Skin epidermis (tissue), 12 donors: ENCODE results near the gene ACAD9.
A peak's percentile ranks its signal among the peaks of the same experiment; 100 is the strongest.
"Not testable (repeated sequence)": the region's sequence is repeated elsewhere in the genome, so short reads cannot be mapped to it uniquely, and the experiment has no call there.

Experiments used
- H3K27ac ChIP-seq, 21 experiments: fragments of 200-600 bp; sonication (generic) in 11 of 21; one replicate each; pipeline ENCODE4 v1.5.0; 2020; ENCODE audit warnings: mild to moderate bottlenecking in 3 of 21, inconsistent platforms in 2 of 21, moderate library complexity in 2 of 21
- H3K4me3 ChIP-seq, 7 experiments: fragments of 200-600 bp; sonication (generic) in 2 of 7; one replicate each; pipeline ENCODE4 v1.5.0; 2020; ENCODE audit warnings: inconsistent platforms in 2 of 7, mild to moderate bottlenecking in 2 of 7, moderate library complexity in 1 of 7

ACAD9 gene

DNA sequence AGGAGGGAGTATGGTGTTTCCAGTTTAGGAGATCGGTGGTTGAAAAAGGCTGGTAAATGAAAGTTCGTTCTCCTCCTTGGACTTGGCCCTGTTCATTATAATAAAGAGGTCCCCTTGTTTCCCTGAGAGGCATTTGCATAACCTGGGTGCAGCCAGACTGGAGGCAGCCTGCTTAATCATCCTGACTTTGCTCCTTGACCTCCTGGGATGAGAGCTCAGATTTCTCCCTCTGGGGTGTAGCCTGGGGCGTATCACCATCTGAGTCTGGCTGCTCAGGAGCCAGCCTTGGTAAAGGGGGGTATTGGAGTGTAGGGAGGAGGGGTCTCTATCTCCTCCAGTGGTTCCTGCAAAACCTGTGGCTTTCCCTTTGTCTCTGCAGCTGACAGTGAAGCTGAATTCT, 21.3 kb upstream of the ACAD9 start:
- Histone ChIP-seq H3K27ac (no peak overlapping the region), H3K4me3 (no peak overlapping the region)

DNA sequence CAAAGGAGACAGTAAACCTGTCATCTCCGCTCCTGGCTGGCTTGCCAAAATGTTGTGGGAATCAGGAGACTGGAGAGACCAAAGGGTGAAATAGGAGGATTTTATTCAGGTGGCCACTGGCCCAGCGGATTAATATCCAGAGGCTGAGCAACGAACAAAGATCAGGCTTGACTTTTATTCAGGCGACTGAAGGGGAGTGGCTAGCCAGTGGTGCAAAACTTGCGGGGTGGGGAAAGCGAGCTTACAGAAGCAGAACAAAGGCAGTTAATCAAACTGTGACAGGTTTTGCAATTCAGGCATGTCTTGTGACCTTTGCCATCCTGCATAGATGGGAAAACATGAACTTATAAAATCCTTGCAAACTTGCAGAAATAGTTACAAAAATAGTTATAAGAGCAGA, 19.8 kb upstream of the ACAD9 start:
- Histone ChIP-seq H3K4me3 (no peak overlapping the region), H3K27ac (no peak overlapping the region)

DNA sequence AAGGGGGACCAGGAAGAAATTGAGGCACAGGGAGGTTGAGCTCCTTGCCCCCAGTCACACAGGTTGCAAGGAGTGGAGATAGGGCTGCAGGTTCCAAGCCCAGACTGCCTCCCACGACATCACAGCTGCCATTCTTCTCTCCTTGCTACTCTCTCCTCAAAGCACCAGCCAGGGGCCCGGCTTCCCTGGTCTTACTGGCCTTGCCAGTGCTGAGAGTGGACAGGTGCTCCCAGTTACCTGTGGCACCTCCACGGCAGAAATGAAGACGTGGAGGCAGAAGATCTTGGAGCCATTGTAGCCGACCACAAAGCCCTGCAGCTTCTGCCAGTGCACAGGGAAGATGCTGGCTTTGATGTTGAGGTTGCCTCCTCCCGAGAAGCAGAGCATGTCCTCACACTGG, 17.9 kb upstream of the ACAD9 start:
- H3K27ac ChIP-seq, result no peak overlapping the region
- H3K4me3 ChIP-seq, result no peak overlapping the region

DNA sequence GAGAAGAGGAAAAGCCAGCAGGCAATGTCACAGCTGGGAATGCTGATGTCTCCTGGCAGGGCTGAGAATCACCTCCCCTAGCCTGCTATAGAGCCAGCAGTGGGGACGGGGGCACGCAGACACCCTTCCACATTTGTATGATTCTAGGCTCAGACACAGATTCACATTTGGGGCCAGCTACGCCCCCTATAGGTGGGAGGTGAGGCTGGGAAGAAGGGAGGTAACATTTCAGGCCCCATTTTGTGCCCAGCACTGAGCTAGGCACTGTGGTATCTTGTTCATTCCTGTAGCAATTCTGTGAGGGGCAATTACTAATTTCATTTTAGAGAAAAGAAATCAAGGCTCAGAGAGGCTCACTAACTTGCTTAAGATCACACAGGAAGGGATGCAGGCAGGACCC, 15.9 kb upstream of the ACAD9 start:
- Histone ChIP-seq H3K27ac (no peak overlapping the region), H3K4me3 (no peak overlapping the region)

DNA sequence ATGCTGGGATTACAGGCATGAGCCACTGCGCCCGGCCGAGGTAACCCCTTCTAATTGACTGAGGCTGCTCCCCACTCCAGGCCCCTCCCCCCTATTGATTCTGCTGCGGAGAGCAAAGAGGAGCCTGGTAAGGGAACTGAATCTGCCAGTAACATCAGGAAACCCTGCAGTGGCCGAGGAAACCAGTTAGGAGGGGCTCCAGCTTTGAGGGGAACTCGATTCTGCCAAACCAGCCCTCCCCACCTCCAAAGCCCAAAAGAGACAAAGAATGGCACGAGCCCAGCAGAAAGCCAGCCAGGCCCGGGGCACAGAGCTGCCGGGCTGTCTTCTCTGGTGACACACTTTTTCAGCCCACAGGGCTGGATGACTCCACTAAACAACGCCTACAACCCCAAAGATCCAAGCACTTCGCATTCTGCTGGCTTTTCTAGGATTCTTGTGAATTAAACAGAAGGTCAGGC, 15.0 kb upstream of the ACAD9 start:
- H3K4me3 ChIP-seq, result no peak overlapping the region
- peak overlapping the region in 4 of 21 experiments; percentile 20 to 38 (median 28) for H3K27ac ChIP-seq

DNA sequence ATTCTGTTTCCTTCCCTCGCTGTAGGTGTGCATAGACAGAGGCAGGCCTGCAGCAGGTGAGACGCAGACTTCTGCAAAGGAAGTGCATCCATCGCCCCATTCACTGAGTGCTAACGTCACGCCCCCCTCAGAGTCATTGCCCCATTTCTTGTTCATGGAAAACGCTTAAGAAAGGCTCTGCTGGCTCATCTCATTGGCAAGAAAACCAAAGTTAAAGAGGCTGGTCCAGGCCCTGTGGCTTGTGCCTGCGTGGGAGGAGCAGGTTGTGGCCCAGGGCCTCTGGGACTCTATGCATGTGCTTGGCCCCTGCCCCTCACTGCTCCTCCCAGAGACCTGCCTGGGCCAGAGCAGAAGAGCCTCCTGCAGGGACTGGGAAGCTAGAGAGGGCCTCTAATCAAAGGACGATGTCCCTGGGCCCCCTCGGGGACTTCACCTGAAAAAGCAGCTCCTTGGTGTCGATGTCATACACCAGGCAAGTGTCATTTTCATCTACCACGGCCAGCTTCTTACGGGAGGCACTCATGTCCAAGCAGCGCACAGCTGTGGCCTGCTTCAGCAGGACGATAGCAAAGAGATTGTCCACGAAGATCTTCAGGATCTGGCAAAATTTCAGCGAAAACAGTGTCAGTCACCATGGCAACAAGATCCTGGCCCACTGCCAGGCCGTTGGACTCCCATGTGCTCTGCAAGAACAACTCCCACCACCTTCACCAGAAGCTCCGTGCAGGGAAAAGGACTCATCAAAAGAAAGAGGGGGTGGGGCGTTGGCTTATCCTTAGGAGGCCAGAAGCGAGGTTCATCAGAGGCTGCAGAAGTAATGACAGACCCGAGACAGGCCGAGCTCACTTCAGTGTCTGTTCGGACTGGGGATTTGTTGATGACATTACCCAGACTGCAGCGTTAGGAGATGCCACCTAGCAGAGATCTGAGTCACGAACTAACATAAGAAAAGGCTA, 14.3 kb upstream of the ACAD9 start:
- peak overlapping the region in 1 of 21 experiments; percentile 47 for H3K27ac ChIP-seq
- H3K4me3 ChIP-seq, result not testable (repeated sequence)

DNA sequence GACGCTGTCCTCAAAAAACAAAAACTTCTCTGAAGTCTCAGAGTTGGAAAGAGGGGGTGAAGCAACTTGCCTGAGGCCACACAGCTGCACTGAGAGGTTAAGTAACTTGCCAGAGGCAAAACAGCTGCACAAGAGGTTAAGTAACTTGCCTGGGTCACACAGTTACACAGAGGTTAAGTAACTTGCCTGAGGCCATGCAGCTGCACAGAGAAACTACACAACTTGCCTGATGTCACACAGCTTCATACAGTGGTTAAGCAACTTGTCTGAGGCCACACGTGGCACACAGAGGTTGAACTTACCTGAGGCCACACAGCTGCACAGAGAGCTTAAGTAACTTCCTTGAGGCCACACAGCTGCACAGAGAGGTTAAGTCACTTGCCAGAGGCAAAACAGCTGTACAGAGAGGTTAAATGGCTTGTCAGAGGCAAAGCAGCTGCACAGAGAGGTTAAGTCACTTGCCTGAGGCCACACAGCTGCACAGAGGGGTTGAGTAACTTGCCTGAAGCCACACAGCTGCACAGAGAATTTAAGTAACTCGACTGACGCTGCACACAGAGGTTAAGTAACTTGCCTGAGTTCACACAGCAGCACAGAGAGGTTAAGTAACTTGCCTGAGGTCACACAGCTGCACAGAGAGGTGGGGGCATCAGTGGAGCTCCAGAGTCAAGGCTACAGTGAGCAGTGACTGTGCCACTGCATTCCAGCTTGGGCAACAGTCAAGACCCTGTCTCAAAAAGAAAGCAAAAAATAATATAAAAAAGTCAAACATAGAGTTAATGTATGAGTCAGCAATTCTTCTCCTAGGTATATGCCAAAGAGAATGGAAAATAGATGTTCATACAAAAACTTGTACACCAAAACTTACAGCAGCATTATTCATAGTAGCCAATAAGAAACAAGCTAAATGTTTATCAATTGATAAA, 12.0 kb upstream of the ACAD9 start:
- no peak overlapping the region for H3K27ac ChIP-seq
- H3K4me3 ChIP-seq, result no peak overlapping the region

DNA sequence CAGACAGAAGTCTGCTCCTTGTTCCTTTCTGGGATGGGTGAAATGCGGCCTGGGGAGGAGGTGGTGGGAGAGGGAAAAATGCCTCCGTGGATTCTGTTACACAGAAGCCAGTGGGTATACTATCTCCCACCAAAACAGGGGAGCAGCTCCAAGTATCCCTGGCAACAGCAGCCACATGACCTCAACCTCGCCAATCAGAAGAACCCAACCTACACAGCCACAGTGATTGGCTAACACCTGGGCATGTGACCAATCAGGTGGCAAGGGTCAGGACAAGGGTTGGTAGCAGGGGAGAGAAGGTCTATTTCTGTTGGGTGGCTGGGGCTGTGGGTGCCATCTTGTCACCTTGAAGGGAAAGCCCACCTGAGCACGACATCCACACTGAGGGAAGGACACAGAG, 9.1 kb upstream of the ACAD9 start:
- no peak overlapping the region for H3K27ac ChIP-seq
- H3K4me3 ChIP-seq, result no peak overlapping the region

DNA sequence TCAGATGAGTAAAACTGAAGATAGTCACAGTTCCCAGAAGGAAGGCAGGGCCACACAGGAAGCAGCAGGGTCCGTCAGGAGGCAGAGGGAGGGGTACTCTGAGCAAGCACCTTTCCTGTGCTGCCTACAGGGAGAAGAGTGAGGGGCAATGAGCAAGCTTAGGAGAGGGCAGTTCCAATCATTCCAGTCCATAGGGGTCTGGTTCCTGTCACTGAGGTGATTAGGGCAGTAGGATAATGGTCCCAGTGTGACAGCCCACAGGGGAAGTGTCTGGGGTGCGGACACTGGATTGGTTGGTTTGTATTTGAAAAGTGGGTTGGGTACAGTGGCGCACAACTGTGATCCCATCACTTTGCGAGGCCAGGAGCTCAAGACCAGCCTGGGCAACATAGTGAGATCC, 7.1 kb upstream of the ACAD9 start:
- H3K4me3 ChIP-seq, result no peak overlapping the region
- no peak overlapping the region for H3K27ac ChIP-seq

DNA sequence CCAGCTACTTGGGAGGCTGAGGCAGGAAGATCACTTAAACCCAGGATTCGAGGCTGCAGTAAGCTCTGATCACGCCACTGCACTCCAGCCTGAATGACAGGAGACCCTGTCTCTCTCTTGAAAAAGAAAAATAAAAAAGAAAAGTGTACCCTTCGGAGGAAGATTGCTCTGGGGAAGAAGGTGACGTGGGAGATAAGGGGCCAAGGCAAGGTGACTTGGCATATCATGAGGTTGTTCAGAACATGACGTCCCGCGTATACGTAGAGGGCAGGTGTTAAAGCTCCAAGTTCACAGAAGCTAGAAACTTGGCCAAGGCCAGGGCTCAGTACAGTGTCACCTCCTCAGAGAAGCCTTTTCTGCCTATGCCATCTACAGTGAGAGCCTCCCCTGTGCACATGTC, 6.7 kb upstream of the ACAD9 start:
- Histone ChIP-seq H3K4me3 (no peak overlapping the region), H3K27ac (peak overlapping the region in 2 of 21 experiments; percentile 10 to 23)

DNA sequence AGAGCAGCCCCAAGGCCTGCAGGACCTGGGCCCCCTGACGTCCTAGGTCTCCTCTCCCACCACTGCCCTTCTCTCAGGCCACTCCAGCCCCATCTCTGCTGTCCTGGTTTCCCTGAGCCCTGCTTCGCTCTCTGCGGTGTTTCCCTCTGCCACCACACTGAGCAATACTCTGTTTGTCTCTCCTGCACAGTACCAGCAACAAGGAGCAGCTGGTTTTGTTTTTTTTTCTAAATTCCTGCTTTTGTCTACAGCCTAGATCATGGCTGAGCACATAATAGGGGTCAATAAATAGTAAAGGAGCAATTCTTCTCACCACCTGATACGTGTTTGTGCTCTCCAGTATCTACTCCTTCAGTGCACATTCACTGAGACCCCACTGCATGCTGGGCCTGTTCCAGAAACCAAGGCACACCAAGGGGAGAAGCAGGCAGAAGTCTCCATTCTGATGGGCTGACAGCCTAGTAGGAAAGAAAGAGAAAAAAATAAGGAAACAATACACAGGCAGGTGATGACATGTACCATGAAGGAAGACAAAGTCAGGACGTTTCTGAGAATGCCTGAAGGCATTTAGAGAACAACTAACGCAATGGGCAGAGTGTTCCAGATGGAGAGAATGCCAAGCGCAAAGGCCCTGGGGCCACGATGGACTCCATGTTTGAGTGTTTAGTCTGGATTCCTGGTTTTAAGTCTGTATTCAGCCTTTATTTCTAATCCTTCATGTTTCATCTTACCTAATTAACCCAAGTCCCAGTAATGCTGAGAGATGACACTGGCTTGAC, 6.0 kb upstream of the ACAD9 start:
- no peak overlapping the region for H3K4me3 ChIP-seq
- peak overlapping the region in 2 of 21 experiments; percentile 10 to 23 for H3K27ac ChIP-seq

DNA sequence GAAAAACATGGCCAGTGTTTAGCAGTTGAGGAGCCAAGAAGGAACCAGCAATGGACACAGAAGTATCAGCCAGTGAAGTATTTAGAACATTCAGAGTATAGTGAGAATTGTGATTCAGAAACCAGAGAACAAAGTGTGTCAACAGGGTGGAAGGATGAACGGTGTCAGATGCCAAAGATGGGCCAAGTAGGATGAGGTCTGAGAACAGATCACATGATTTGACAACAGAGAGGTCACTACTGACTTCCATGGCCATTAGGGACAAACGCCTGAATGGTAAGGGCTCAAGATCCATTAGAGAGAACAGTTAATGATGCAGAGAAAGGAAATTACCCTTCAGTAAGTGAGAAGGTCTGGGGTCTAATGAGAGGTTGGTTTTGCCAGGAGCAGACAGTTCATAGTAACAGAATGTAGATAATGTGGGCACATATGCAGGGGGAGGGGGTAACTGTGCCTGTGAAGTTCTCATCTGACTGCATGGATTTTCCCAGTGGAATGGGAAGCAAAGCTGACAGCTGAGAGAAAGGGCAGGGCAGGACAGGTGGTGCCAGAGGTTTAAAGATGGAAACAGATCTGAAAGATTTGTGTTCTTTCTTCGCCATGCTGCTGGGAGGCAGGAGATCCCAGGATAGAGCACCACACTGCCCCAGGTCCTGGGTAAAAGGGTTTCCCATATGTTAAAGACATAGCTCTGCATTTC, 4.8 kb upstream of the ACAD9 start:
- Histone ChIP-seq H3K4me3 (no peak overlapping the region), H3K27ac (no peak overlapping the region)

DNA sequence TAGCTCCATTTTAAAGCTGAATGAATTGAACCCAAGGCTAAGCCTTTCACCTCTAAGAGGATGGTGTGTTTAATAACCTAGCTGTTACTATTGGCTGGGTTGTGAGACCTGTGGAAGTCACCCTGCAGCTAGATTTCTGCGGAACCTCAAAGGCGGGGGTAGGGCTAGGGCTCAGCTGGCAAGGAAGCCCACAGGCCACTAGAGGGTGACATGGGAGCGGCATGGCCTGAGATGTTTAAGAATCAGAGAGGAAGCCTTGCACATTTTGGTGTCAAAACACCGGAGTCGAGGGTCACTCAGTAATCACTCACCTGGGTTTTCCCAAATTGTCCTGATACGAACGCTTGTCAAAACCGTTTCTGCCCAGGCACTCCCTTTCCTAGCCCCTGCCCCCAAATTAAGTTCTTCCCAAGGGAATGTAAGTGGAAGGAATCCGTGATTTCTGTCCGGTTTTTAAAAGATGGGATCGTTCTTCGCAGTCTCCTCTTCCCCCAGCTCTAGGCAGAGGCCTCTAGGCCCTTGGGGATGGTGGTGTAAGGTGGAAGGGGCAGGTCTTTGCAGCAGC, 3.8 kb upstream of the ACAD9 start:
- no peak overlapping the region for H3K4me3 ChIP-seq
- peak overlapping the region in 5 of 21 experiments; percentile 0 to 93 (median 21) for H3K27ac ChIP-seq

DNA sequence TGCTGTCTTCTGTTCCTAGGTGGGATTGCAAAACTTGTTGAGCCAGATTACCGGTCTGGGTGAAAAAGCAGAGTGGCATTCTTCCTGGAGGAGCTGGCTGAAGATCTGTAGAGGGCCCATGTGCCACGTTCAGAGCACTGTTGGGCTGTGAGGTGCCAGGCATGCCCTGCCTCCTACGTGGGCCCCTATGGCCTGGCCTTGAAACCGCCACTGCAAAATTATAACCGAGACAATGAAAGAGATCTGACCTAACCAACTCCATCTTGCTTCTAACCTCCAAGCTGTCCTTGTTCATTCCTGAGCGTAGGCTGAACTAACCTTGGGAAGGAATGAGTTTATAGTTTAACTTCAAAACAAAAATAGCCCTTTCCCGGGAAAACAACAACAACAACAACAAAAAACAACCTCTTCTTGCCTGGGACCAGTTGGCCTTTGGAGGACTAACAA, 1.4 kb upstream of the ACAD9 start:
- peak overlapping the region in 20 of 21 experiments; percentile 71 to 99 (median 94) for H3K27ac ChIP-seq
- peak overlapping the region; percentile 56 to 79 (median 66) for H3K4me3 ChIP-seq

DNA sequence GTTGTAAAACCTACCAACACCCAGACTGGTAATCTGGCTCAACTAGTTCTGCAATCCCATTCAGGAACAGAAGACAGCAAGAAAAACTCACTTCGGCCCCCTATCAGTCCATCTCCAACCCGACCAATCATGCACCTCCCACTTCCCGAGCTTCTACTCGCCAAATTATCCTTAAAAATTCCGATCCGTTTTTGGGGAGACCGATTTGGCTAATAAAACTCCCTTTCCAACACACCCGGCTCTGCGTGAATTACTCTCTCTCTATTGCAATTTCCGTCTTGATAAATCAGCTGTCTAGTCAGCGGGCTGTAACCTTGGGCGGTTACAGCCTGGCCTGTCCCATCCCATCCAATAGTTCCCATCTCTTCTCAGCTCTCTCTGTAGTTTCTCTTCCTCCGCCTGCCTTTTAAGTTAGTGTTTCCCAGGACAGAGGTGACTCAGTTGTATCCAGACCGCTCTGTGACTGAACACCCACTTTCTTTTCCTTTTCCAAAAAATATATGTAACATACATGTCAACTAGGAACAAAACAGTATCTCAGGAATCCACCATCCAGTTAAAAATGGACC, 780 bp upstream of the ACAD9 start:
- H3K27ac ChIP-seq, result peak overlapping the region; percentile 71 to 99 (median 94)

DNA sequence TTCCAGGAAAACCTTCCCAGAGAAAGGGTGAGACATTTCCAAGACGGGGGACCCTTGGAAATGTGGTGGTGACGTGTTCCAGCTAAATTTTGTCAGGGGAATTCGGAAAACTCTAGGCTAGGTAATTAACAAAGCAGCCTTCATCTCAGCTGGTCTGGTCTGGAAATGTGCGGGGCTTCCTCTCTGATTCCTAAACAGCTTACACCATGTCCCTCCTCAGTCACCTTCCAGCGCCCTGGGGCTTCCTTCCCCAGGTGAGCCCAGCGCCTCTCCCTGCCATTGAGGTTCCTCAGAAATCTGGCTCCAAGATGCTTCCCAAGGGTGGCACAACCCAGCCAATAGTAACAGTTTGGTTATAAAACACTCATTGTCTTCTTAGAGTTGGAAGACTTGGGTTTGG, 571 bp downstream of the ACAD9 start:
- H3K4me3 ChIP-seq, result peak overlapping the region; percentile 56 to 79 (median 66)
- peak overlapping the region; percentile 41 to 99 (median 94) for H3K27ac ChIP-seq

More for the DNA sequence above, 780 bp upstream of the ACAD9 start:
- H3K4me3 ChIP-seq, result peak overlapping the region; percentile 56 to 79 (median 66)

DNA sequence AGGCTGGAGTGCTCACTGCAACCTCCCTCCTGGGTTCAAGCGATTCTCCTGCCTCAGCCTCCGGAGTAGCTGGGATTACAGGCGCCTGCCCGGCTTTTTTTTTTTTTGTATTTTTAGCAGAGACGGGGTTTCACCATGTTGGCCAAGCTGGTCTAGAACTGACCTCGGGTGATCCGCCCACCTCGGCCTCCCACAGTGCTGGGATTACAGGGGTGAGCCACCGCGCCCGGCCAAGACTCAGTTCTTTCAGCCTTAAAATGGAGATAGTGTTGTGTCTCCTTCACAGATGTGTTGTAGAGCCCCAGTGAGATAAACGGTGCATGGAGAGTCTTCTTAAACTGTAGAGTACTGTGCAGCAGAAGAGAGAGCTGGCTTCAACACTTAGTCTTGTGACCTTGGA, 1.0 kb downstream of the ACAD9 start:
- Histone ChIP-seq H3K27ac (peak overlapping the region in 17 of 21 experiments; percentile 91 to 99 (median 96)), H3K4me3 (peak overlapping the region in 6 of 7 experiments; percentile 60 to 79 (median 68))

DNA sequence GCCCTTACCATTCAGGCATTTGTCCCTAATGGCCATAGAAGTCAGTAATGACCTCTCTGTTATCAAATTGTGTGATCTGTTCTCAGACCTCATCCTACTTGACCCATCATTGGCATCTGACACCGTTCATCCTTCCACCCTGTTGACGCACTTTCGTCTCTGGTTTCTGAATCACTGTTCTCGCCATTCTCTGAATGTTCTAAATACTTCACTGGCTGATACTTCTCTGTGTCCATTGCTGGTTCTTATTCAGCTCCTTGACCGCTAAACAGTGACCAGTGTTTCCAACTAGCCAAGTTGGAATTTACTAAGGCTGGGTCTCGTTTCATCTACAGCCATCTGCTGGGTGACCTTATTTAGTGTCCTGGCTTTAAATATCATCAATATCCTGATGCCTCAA, 2.2 kb downstream of the ACAD9 start:
- H3K27ac ChIP-seq, result peak overlapping the region in 3 of 21 experiments; percentile 19 to 97 (median 29)
- H3K4me3 ChIP-seq, result no peak overlapping the region
